ENCODE results near the gene ACRBP. TPM values are rescaled to one million over a fixed set of nuclear protein-coding genes. Genes with fewer than 3 reads are reported as not detected.

Gene ACRBP
- total RNA-seq, 4 donors from 2014 or later = 0.97 to 6.2 (median 2.6) TPM

DNA sequence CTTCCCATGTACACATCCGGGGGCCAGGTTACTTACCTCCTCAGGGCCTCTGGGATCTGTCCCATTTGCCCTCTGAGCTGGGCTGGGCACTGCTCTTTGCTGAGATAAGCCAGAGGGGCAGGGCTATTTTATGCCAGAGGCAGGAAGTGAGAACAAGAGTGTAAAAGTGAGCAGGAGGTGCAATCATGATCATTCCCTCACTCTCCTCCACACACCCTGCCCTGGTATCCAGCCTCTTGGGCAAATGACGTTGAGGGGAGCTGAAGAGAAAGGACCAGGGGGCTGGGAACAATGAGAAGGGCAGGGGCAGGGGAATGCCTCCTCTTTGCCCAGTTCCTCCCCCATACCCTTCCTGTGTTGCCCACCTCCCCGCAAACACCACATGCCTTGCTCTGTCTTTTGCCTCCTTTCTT is 15.7 kb downstream of the ACRBP start:
- Histone ChIP-seq H3K4me1 (peaks cover 0 to 14% (median 10%) of the 10 kb centered on the region in 4 donors), H3K9me3 (no peaks in the 10 kb centered on the region), H3K27ac (replicated peaks in 1 of 4) (peak overlapping the region in 1 of 4 donors; percentile 18), H3K27me3 (peaks cover 0 to 11% (median 0%) of the 10 kb centered on the region in 4 donors), H3K36me3 (no peaks in the 10 kb centered on the region), H3K4me3 (no peak overlapping the region)
- WGBS = 86% methylated on average over 3 of the region's 3 CpGs
- TF ChIP-seq POLR2A (IDR thresholded peaks at IDR 0.05; ENCODE audit: low read depth) (no peak), POLR2AphosphoS5 (IDR thresholded peaks at IDR 0.05) (no peak), EP300 (IDR thresholded peaks at IDR 0.05) (no peak)
- TF ChIP-seq, protein P1, sequence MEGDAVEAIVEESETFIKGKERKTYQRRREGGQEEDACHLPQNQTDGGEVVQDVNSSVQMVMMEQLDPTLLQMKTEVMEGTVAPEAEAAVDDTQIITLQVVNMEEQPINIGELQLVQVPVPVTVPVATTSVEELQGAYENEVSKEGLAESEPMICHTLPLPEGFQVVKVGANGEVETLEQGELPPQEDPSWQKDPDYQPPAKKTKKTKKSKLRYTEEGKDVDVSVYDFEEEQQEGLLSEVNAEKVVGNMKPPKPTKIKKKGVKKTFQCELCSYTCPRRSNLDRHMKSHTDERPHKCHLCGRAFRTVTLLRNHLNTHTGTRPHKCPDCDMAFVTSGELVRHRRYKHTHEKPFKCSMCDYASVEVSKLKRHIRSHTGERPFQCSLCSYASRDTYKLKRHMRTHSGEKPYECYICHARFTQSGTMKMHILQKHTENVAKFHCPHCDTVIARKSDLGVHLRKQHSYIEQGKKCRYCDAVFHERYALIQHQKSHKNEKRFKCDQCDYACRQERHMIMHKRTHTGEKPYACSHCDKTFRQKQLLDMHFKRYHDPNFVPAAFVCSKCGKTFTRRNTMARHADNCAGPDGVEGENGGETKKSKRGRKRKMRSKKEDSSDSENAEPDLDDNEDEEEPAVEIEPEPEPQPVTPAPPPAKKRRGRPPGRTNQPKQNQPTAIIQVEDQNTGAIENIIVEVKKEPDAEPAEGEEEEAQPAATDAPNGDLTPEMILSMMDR (IDR thresholded peaks at IDR 0.05) = no peak
- DNase-seq (ENCODE audit: extremely low spot score) = no peak
- intact Hi-C loops (cut with DNase I) = no loop called here

DNA sequence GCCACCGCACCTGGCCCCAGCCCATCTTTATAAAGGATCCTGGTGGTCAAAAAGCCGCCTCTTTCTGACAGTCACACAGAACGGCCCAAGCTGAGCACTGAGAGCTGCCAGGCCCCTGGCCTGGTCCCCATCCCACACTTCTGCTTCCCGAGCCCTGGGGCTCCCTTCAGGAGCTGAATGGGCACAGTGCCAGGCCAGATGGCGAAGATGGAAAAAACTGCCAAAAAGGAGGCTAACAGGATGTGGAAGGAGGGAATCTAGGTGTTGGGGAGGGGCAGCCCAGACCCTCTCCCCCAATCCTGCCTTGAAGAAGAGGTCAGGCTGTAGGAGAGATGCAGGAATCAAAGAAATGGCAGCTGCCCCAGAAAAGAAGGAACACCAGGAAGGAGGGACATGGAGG is 16.5 kb downstream of the ACRBP start:
- H3K27ac ChIP-seq (replicated peaks in 1 of 4) = no peak overlapping the region
- H3K9me3 ChIP-seq = no peaks in the 10 kb centered on the region
- no peak for TF ChIP-seq POLR2A (IDR thresholded peaks at IDR 0.05; ENCODE audit: low read depth)
- TF ChIP-seq, protein P1 (IDR thresholded peaks at IDR 0.05) = no peak
- no peak for TF ChIP-seq EP300 (IDR thresholded peaks at IDR 0.05)
- no peak for TF ChIP-seq POLR2AphosphoS5 (IDR thresholded peaks at IDR 0.05)
- H3K4me3 ChIP-seq = no peak overlapping the region
- 49% methylated on average over 5 of the region's 5 CpGs for WGBS
- no peaks in the 10 kb centered on the region for H3K36me3 ChIP-seq
- H3K4me1 ChIP-seq = peaks cover 0 to 14% (median 10%) of the 10 kb centered on the region in 4 donors
- intact Hi-C loops (cut with DNase I) = no loop called here
- no peak for DNase-seq (ENCODE audit: extremely low spot score)
- peaks cover 0 to 11% (median 0%) of the 10 kb centered on the region in 4 donors for H3K27me3 ChIP-seq

DNA sequence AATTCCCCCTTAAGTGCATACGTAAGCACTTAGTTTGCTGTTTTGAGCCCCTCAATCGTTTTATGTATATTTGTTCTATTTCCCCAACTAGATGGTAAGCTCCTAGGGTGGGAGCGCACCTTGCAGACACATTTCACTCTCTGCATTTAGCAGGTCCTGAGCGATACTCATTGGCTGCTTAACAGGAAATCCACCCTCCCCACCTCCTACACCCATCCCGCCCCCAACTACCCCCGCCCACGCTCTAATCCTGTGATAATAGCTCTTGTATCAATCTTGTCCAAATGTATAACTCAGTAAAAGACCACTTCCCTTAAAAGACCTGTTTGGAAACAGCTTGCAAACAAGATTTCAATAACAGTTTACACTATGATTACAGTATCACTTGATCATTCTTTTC is 19.6 kb downstream of the ACRBP start:
- peaks cover 0 to 7% (median 2%) of the 10 kb centered on the region in 4 donors for H3K4me1 ChIP-seq
- TF ChIP-seq POLR2AphosphoS5 (IDR thresholded peaks at IDR 0.05) = no peak
- TF ChIP-seq, protein P1 (IDR thresholded peaks at IDR 0.05) = no peak
- no peak for TF ChIP-seq POLR2A (IDR thresholded peaks at IDR 0.05; ENCODE audit: low read depth)
- WGBS = 46% methylated on average over 7 of the region's 7 CpGs
- H3K27me3 ChIP-seq = peaks cover 0 to 11% (median 0%) of the 10 kb centered on the region in 4 donors
- no peak overlapping the region for H3K27ac ChIP-seq (replicated peaks in 1 of 4)
- intact Hi-C loops (cut with DNase I) = no loop called here
- DNase-seq (ENCODE audit: extremely low spot score) = no peak
- no peaks in the 10 kb centered on the region for H3K9me3 ChIP-seq
- no peaks in the 10 kb centered on the region for H3K36me3 ChIP-seq
- H3K4me3 ChIP-seq = no peak overlapping the region

DNA sequence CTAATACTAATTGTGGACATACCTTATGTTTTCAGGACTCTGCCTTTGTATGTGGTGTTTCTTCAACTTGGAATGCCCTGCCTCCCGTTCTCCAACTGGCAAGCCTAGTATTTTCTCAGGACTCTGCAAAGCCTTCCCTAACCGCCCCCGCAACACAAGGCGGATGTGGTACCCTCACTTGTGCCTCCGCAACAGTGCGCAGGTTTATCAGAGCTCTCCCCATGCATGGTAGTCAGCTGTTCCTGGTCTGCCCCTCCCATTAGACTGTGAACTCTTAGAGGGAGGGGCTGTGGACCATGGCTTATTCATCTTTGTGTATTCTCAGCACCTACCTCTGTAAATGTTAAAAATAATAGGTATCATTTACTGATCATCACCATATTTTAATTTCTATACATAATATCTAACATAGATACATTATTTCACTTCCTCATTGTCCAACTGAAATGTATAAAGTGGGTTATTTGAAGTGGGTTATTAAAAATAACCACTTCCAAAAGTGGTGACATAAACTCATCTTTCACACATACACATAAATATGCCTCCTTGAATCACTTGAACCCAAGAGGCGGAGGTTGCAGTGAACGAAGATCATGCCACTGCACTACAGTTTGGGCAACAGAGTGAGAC is 20.5 kb downstream of the ACRBP start:
- no peaks in the 10 kb centered on the region for H3K4me1 ChIP-seq
- no peaks in the 10 kb centered on the region for H3K36me3 ChIP-seq
- no peaks in the 10 kb centered on the region for H3K9me3 ChIP-seq
- DNase-seq (ENCODE audit: extremely low spot score) = no peak
- intact Hi-C loops (cut with DNase I) = no loop called here
- peaks cover 0 to 11% (median 0%) of the 10 kb centered on the region in 4 donors for H3K27me3 ChIP-seq
- 86% methylated on average over 8 of the region's 8 CpGs for WGBS
- TF ChIP-seq EP300 (IDR thresholded peaks at IDR 0.05) = no peak
- no peak overlapping the region for H3K4me3 ChIP-seq
- H3K27ac ChIP-seq (replicated peaks in 1 of 4) = no peak overlapping the region

DNA sequence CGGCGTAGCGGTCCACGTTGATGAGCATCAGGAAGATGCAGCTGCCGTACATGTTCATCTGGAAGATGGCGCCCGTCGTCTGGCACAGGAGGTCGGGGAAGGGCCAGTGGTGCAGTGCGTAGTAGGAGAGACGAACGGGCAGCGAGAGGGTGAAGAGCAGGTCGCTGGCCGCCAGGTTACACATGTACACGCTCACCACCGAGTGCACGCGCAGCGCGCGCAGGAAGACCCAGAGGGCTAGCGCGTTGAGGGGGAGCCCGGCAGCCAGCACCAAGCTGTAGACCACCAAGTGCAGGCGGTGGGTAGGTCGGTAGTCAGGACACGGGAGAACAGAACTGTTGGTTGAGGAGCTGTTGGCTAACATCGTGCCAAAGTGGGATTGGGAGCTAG is 26.4 kb downstream of the ACRBP start:
- Histone ChIP-seq H3K4me1 (peaks cover 0 to 11% (median 10%) of the 10 kb centered on the region in 4 donors), H3K27ac (replicated peaks in 1 of 4) (no peak overlapping the region), H3K4me3 (peak overlapping the region; percentile 33 to 42 (median 36)), H3K36me3 (no peaks in the 10 kb centered on the region), H3K27me3 (peaks cover 0 to 23% (median 15%) of the 10 kb centered on the region in 4 donors), H3K9me3 (no peaks in the 10 kb centered on the region)
- TF ChIP-seq EP300 (IDR thresholded peaks at IDR 0.05) = no peak
- TF ChIP-seq POLR2A (IDR thresholded peaks at IDR 0.05; ENCODE audit: low read depth) = no peak
- TF ChIP-seq, protein P1 (IDR thresholded peaks at IDR 0.05) = no peak
- no peak for TF ChIP-seq POLR2AphosphoS5 (IDR thresholded peaks at IDR 0.05)
- WGBS = 89% methylated on average over 20 of the region's 29 CpGs
- DNase-seq (ENCODE audit: extremely low spot score) = no peak
- intact Hi-C loops (cut with DNase I) = no loop called here

All from esophagus muscularis mucosa (tissue), 4 donors.